CD4-positive, CD25-positive, alpha-beta regulatory T cell (primary cell): Measurements from ENCODE around the gene SLC30A7. TPM values are rescaled to one million over a fixed set of nuclear protein-coding genes. Genes with fewer than 3 reads are reported as not detected.
A peak's percentile ranks its signal among the peaks of the same experiment; 100 is the strongest.

Experiments used
- ATAC-seq, 2 donors: fragments of 150-1000 bp; cut with Tn5 transposase; one replicate each; pipeline ENCODE4 v1.10.0; 2021; ENCODE audit warnings: low read depth in 2 of 2, moderate number of reproducible peaks in 2 of 2, moderate library complexity in 1 of 2
- DNase-seq, 3 donors: peaks; one replicate each; pipeline versions ENCODE4 v3.0.0 to v3.0.0-alpha.2; 2012 to 2022; ENCODE audit warnings: mixed read lengths in 1 of 3
- H3K27ac ChIP-seq: one replicate; pipeline ENCODE4 v1.7.0; 2013; ENCODE audit warnings: mild to moderate bottlenecking, low read length; ENCODE audit not compliant: insufficient read depth, poor library complexity, severe bottlenecking
- H3K27me3 ChIP-seq: one replicate; pipeline ENCODE4 v1.7.0; 2013; ENCODE audit warnings: low read length; ENCODE audit not compliant: control insufficient read depth, insufficient read depth
- H3K36me3 ChIP-seq: one replicate; pipeline ENCODE4 v1.7.0; 2013; ENCODE audit warnings: mild to moderate bottlenecking, low read length, moderate library complexity; ENCODE audit not compliant: control insufficient read depth, insufficient read depth
- H3K4me1 ChIP-seq: 2 replicates; pipeline ENCODE4 v1.7.0; 2013; ENCODE audit warnings: mild to moderate bottlenecking, low read length; ENCODE audit not compliant: insufficient read depth, control insufficient read depth, poor library complexity, severe bottlenecking
- H3K4me3 ChIP-seq: one replicate; pipeline ENCODE4 v1.7.0; 2013; ENCODE audit warnings: low read depth, mild to moderate bottlenecking, low read length, moderate library complexity
- H3K9me3 ChIP-seq, 2 experiments: 1 replicate in 1 of 2; 2 replicates in 1 of 2; pipeline ENCODE4 v1.7.0; 2013; ENCODE audit warnings: low read length in 2 of 2, mild to moderate bottlenecking in 1 of 2, moderate library complexity in 1 of 2; ENCODE audit not compliant: control insufficient read depth in 2 of 2
- H3K27ac Mint-ChIP-seq, 3 donors: one replicate each; pipeline ENCODE4 v1.8.0; 2020 to 2022; ENCODE audit warnings: mild to moderate bottlenecking in 3 of 3, mixed read lengths in 3 of 3, moderate library complexity in 2 of 3
- H3K27me3 Mint-ChIP-seq: one replicate; pipeline ENCODE4 v1.8.0; 2022; ENCODE audit warnings: mild to moderate bottlenecking, mixed read lengths
- H3K36me3 Mint-ChIP-seq: one replicate; pipeline ENCODE4 v1.8.0; 2020; ENCODE audit warnings: mixed read lengths
- H3K4me1 Mint-ChIP-seq, 4 donors: one replicate each; pipeline ENCODE4 v1.8.0; 2020 to 2022; ENCODE audit warnings: mixed read lengths in 4 of 4, mild to moderate bottlenecking in 1 of 4
- H3K4me3 Mint-ChIP-seq, 4 donors: one replicate each; pipeline ENCODE4 v1.8.0; 2020 to 2022; ENCODE audit warnings: mild to moderate bottlenecking in 4 of 4, mixed read lengths in 4 of 4, moderate library complexity in 3 of 4
- H3K9me3 Mint-ChIP-seq, 7 donors: one replicate each; pipeline ENCODE4 v1.8.0; 2020 to 2022; ENCODE audit warnings: mixed read lengths in 7 of 7, mild to moderate bottlenecking in 3 of 7, moderate library complexity in 2 of 7
- polyA plus RNA-seq, 4 donors: library from polyadenylated mRNA; unstranded; fragments of 300-500 nt; fragmentation: Illumina TruSeq; gene quantifications; one replicate each; pipeline ENCODE4 v1.2.3, GENCODE V29; 2021
- total RNA-seq: library from RNA; stranded (reverse); gene quantifications from one replicate; pipeline ENCODE4 v1.2.3, GENCODE V29; 2022

The SLC30A7 gene
- total and polyA plus RNA-seq, 5 donors from 2014 or later: 12.8 to 29.1 (median 14.5) TPM

GRCh38 chr1:101013776-101014175 lies 117.9 kb downstream of the SLC30A7 start:
- Mint-ChIP-seq H3K27me3 (no peaks in the 10 kb centered on the region), H3K4me3 (no peak overlapping the region), H3K36me3 (peaks cover 49% of the 10 kb centered on the region), H3K9me3 (peaks cover 0 to 2% (median 0%) of the 10 kb centered on the region in 7 donors), H3K27ac (no peak overlapping the region), H3K4me1 (peaks cover 10 to 24% (median 17%) of the 10 kb centered on the region in 4 donors)
- H3K27ac ChIP-seq: no peak overlapping the region
- no peaks in the 10 kb centered on the region for H3K9me3 ChIP-seq
- ATAC-seq: no peak
- no peak overlapping the region for H3K4me3 ChIP-seq
- peaks cover 10% of the 10 kb centered on the region for H3K36me3 ChIP-seq
- H3K27me3 ChIP-seq: no peaks in the 10 kb centered on the region
- H3K4me1 ChIP-seq: no peaks in the 10 kb centered on the region
- no peak for DNase-seq

GRCh38 chr1:101017448-101017847 lies 121.6 kb downstream of the SLC30A7 start:
- no peak for ATAC-seq
- H3K9me3 ChIP-seq: no peaks in the 10 kb centered on the region
- peaks cover 18% of the 10 kb centered on the region for H3K36me3 ChIP-seq
- H3K4me3 Mint-ChIP-seq: no peak overlapping the region
- H3K4me1 ChIP-seq: no peaks in the 10 kb centered on the region
- H3K27ac Mint-ChIP-seq: no peak overlapping the region
- peaks cover 0 to 2% (median 0%) of the 10 kb centered on the region in 7 donors for H3K9me3 Mint-ChIP-seq
- no peak overlapping the region for H3K27ac ChIP-seq
- no peak for DNase-seq
- no peak overlapping the region for H3K4me3 ChIP-seq
- H3K27me3 Mint-ChIP-seq: no peaks in the 10 kb centered on the region
- H3K27me3 ChIP-seq: no peaks in the 10 kb centered on the region
- peaks cover 48% of the 10 kb centered on the region for H3K36me3 Mint-ChIP-seq
- H3K4me1 Mint-ChIP-seq: peaks cover 19 to 38% (median 30%) of the 10 kb centered on the region in 4 donors

- DNase-seq (no peak), ATAC-seq (no peak)
- Histone ChIP-seq H3K4me1 (peaks cover 24% of the 10 kb centered on the region), H3K36me3 (peaks cover 8% of the 10 kb centered on the region), H3K27me3 (no peaks in the 10 kb centered on the region), H3K27ac (no peak overlapping the region), H3K4me3 (no peak overlapping the region), H3K9me3 (no peaks in the 10 kb centered on the region)
- no peaks in the 10 kb centered on the region for H3K27me3 Mint-ChIP-seq
- H3K4me3 Mint-ChIP-seq: no peak overlapping the region
- peak overlapping the region in 2 of 3 donors; percentile 11 to 66 for H3K27ac Mint-ChIP-seq
- peaks cover 0 to 2% (median 0%) of the 10 kb centered on the region in 7 donors for H3K9me3 Mint-ChIP-seq
- peaks cover 25 to 63% (median 55%) of the 10 kb centered on the region in 4 donors for H3K4me1 Mint-ChIP-seq
- peaks cover 33% of the 10 kb centered on the region for H3K36me3 Mint-ChIP-seq
Observed at GRCh38 chr1:101022294-101022693, 126.4 kb downstream of the SLC30A7 start.

- peak overlapping the region; percentile 92 to 96 (median 95) for H3K27ac Mint-ChIP-seq
- H3K4me1 Mint-ChIP-seq: peaks cover 40 to 80% (median 68%) of the 10 kb centered on the region in 4 donors
- no peaks in the 10 kb centered on the region for H3K9me3 Mint-ChIP-seq
- no peak for DNase-seq
- peak overlapping the region; percentile 98 for H3K4me3 ChIP-seq
- peaks cover 26% of the 10 kb centered on the region for H3K36me3 Mint-ChIP-seq
- peaks cover 51% of the 10 kb centered on the region for H3K4me1 ChIP-seq
- peak; percentile 23 to 35 for ATAC-seq
- no peaks in the 10 kb centered on the region for H3K27me3 ChIP-seq
- H3K9me3 ChIP-seq: no peaks in the 10 kb centered on the region
- peaks cover 8% of the 10 kb centered on the region for H3K36me3 ChIP-seq
- H3K27me3 Mint-ChIP-seq: no peaks in the 10 kb centered on the region
- peak overlapping the region; percentile 90 to 98 (median 93) for H3K4me3 Mint-ChIP-seq
- H3K27ac ChIP-seq: peak overlapping the region; percentile 77
Observed at GRCh38 chr1:101025283-101025656, 129.4 kb downstream of the SLC30A7 start.

- H3K27me3 Mint-ChIP-seq: no peaks in the 10 kb centered on the region
- H3K9me3 Mint-ChIP-seq: no peaks in the 10 kb centered on the region
- peak; percentile 96 to 98 for ATAC-seq
Observed at GRCh38 chr1:101025657-101026429, 130.0 kb downstream of the SLC30A7 start, which contains the start of gene DPH5. Gene DPH5, minus strand, starts transcription at chr1:101025784. Its CDS starts 341 bp downstream, at chr1:101025443.

GRCh38 chr1:101026430-101026788 lies 130.5 kb downstream of the SLC30A7 start:
- Histone ChIP-seq H3K27ac (peak overlapping the region; percentile 77), H3K36me3 (peaks cover 3% of the 10 kb centered on the region), H3K4me1 (peaks cover 51% of the 10 kb centered on the region), H3K27me3 (no peaks in the 10 kb centered on the region), H3K4me3 (peak overlapping the region; percentile 98), H3K9me3 (no peaks in the 10 kb centered on the region)
- DNase-seq (no peak), ATAC-seq (no peak)
- Mint-ChIP-seq H3K36me3 (peaks cover 22% of the 10 kb centered on the region), H3K9me3 (no peaks in the 10 kb centered on the region), H3K4me3 (peak overlapping the region; percentile 90 to 98 (median 93)), H3K4me1 (peaks cover 39 to 80% (median 64%) of the 10 kb centered on the region in 4 donors), H3K27ac (peak overlapping the region; percentile 92 to 96 (median 95)), H3K27me3 (no peaks in the 10 kb centered on the region)

More at GRCh38 chr1:101025657-101026429, 130.0 kb downstream of the SLC30A7 start, which contains the start of gene DPH5:
- H3K27me3 ChIP-seq: no peaks in the 10 kb centered on the region
- H3K9me3 ChIP-seq: no peaks in the 10 kb centered on the region
- peak within 1 kb of the TSS; percentile 77 for H3K27ac ChIP-seq
- Mint-ChIP-seq H3K36me3 (peaks cover 20% of the 10 kb centered on the region), H3K4me1 (peaks cover 35 to 77% (median 64%) of the 10 kb centered on the region in 4 donors), H3K4me3 (peak within 1 kb of the TSS; percentile 90 to 98 (median 93)), H3K27ac (peak within 1 kb of the TSS; percentile 92 to 96 (median 95))
- H3K36me3 ChIP-seq: peaks cover 6% of the 10 kb centered on the region
- peak within 1 kb of the TSS; percentile 98 for H3K4me3 ChIP-seq
- peak; percentile 75 to 94 (median 89) for DNase-seq
- peaks cover 51% of the 10 kb centered on the region for H3K4me1 ChIP-seq

GRCh38 chr1:101027194-101027772 lies 131.4 kb downstream of the SLC30A7 start:
- Histone ChIP-seq H3K4me3 (peak overlapping the region; percentile 98), H3K36me3 (peaks cover 2% of the 10 kb centered on the region), H3K9me3 (no peaks in the 10 kb centered on the region), H3K27ac (no peak overlapping the region), H3K27me3 (no peaks in the 10 kb centered on the region), H3K4me1 (peaks cover 51% of the 10 kb centered on the region)
- H3K4me1 Mint-ChIP-seq: peaks cover 37 to 79% (median 60%) of the 10 kb centered on the region in 4 donors
- peak overlapping the region; percentile 75 to 98 (median 92) for H3K4me3 Mint-ChIP-seq
- no peak for ATAC-seq
- H3K27me3 Mint-ChIP-seq: no peaks in the 10 kb centered on the region
- H3K9me3 Mint-ChIP-seq: no peaks in the 10 kb centered on the region
- H3K36me3 Mint-ChIP-seq: peaks cover 20% of the 10 kb centered on the region
- DNase-seq: no peak
- H3K27ac Mint-ChIP-seq: peak overlapping the region in 2 of 3 donors; percentile 22 to 95
